Neural crest cell (in vitro differentiated cells): ENCODE data around the gene GALNT16. TPM values are rescaled to one million over a fixed set of nuclear protein-coding genes. Genes with fewer than 3 reads are reported as not detected.

Experiments used
- DNase-seq: peaks from one replicate; pipeline ENCODE4 v3.0.0; 2021; ENCODE audit warnings: low read depth, mixed read lengths, low spot score
- H3K27ac Mint-ChIP-seq: one replicate; pipeline ENCODE4 v1.8.0; 2021; ENCODE audit warnings: mild to moderate bottlenecking, mixed read lengths; ENCODE audit not compliant: unreplicated experiment
- H3K27me3 Mint-ChIP-seq: 2 replicates; pipeline ENCODE4 v1.8.0; 2021; ENCODE audit warnings: low read depth, mild to moderate bottlenecking, mixed read lengths
- H3K36me3 Mint-ChIP-seq: 2 replicates; pipeline ENCODE4 v1.8.0; 2021; ENCODE audit warnings: low read depth, mild to moderate bottlenecking, mixed read lengths
- H3K4me1 Mint-ChIP-seq: 2 replicates; pipeline ENCODE4 v1.8.0; 2021; ENCODE audit warnings: mixed read lengths
- H3K4me3 Mint-ChIP-seq: one replicate; pipeline ENCODE4 v1.8.0; 2021; ENCODE audit warnings: mild to moderate bottlenecking, mixed read lengths
- H3K9me3 Mint-ChIP-seq: 2 replicates; pipeline ENCODE4 v1.8.0; 2021; ENCODE audit warnings: mixed read lengths
- CTCF ChIP-seq: fragments of 200-600 bp; sonication (generic); conservative IDR thresholded peaks from 2 replicates; pipeline ENCODE4 v1.5.0; 2021; ENCODE audit warnings: antibody characterized with exemption, mild to moderate bottlenecking
- total RNA-seq: library from RNA; stranded (reverse); gene quantifications from 2 replicates; pipeline ENCODE4 v1.2.1, GENCODE V29; 2021

Gene GALNT16
- total RNA-seq, 1 donor from 2014 or later: 20.1 TPM

- no peak for TF ChIP-seq CTCF
These were observed 28.5 kb upstream of the GALNT16 start for GRCh38 chr14:69231486-69231885.

GRCh38 chr14:69232388-69232787, 27.6 kb upstream of the GALNT16 start:
- no peaks in the 10 kb centered on the region for H3K9me3 Mint-ChIP-seq

More at GRCh38 chr14:69231486-69231885, 28.5 kb upstream of the GALNT16 start:
- H3K4me1 Mint-ChIP-seq: peaks cover 3% of the 10 kb centered on the region
- H3K27me3 Mint-ChIP-seq: no peaks in the 10 kb centered on the region
- H3K36me3 Mint-ChIP-seq: peaks cover 9% of the 10 kb centered on the region
- H3K27ac Mint-ChIP-seq: no peak overlapping the region
- DNase-seq: no peak
- no peak overlapping the region for H3K4me3 Mint-ChIP-seq
- H3K9me3 Mint-ChIP-seq: no peaks in the 10 kb centered on the region

GRCh38 chr14:69234106-69234505, 25.9 kb upstream of the GALNT16 start:
- no peak overlapping the region for H3K27ac Mint-ChIP-seq
- TF ChIP-seq CTCF: no peak
- H3K4me1 Mint-ChIP-seq: no peaks in the 10 kb centered on the region
- no peak overlapping the region for H3K4me3 Mint-ChIP-seq
- H3K36me3 Mint-ChIP-seq: peaks cover 6% of the 10 kb centered on the region
- no peak for DNase-seq
- H3K9me3 Mint-ChIP-seq: no peaks in the 10 kb centered on the region
- no peaks in the 10 kb centered on the region for H3K27me3 Mint-ChIP-seq

More at GRCh38 chr14:69232388-69232787, 27.6 kb upstream of the GALNT16 start:
- H3K27ac Mint-ChIP-seq: no peak overlapping the region
- peaks cover 9% of the 10 kb centered on the region for H3K36me3 Mint-ChIP-seq
- H3K27me3 Mint-ChIP-seq: no peaks in the 10 kb centered on the region
- DNase-seq: no peak
- no peaks in the 10 kb centered on the region for H3K4me1 Mint-ChIP-seq
- no peak for TF ChIP-seq CTCF
- H3K4me3 Mint-ChIP-seq: no peak overlapping the region

GRCh38 chr14:69235708-69236107, 24.2 kb upstream of the GALNT16 start:
- no peaks in the 10 kb centered on the region for H3K9me3 Mint-ChIP-seq
- no peaks in the 10 kb centered on the region for H3K4me1 Mint-ChIP-seq
- H3K27ac Mint-ChIP-seq: no peak overlapping the region
- no peak for DNase-seq
- no peaks in the 10 kb centered on the region for H3K27me3 Mint-ChIP-seq
- H3K36me3 Mint-ChIP-seq: peaks cover 6% of the 10 kb centered on the region
- TF ChIP-seq CTCF: no peak
- no peak overlapping the region for H3K4me3 Mint-ChIP-seq

GRCh38 chr14:69237142-69237541, 22.8 kb upstream of the GALNT16 start:
- no peak overlapping the region for H3K27ac Mint-ChIP-seq
- DNase-seq: no peak
- H3K9me3 Mint-ChIP-seq: no peaks in the 10 kb centered on the region
- H3K4me3 Mint-ChIP-seq: no peak overlapping the region
- peaks cover 4% of the 10 kb centered on the region for H3K36me3 Mint-ChIP-seq
- H3K27me3 Mint-ChIP-seq: no peaks in the 10 kb centered on the region
- TF ChIP-seq CTCF: no peak
- H3K4me1 Mint-ChIP-seq: no peaks in the 10 kb centered on the region

GRCh38 chr14:69237584-69237983, 22.4 kb upstream of the GALNT16 start:
- H3K27ac Mint-ChIP-seq: no peak overlapping the region
- no peak for TF ChIP-seq CTCF
- H3K9me3 Mint-ChIP-seq: no peaks in the 10 kb centered on the region
- H3K4me1 Mint-ChIP-seq: peaks cover 2% of the 10 kb centered on the region
- no peak overlapping the region for H3K4me3 Mint-ChIP-seq
- no peak for DNase-seq
- H3K36me3 Mint-ChIP-seq: no peaks in the 10 kb centered on the region
- no peaks in the 10 kb centered on the region for H3K27me3 Mint-ChIP-seq
